ENCODE results near the gene APOD. TPM values are rescaled to one million over a fixed set of nuclear protein-coding genes. Genes with fewer than 3 reads are reported as not detected.

Gene APOD
- total and polyA plus RNA-seq, 2 donors from 2014 or later: 12.9 to 24.4 TPM

DNA sequence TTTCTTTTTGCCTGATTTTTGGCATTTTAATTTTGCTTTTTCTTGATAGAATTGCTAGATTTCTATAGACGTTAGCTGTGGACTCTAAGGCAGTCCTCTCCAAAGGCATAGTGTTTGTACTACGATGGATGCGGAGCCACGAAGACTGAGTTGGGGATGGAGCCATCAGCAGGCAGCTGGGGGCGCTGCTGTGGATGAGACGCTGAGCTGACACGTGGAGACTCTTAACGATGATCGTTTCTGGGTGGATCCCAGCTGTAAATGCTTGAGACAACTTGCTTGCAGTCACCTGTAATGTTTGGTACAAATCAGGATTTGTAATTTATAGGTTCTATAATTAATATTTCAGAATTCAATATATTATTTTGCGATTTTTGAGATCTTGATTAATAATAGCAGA lies 27.4 kb downstream of the APOD start:
- peaks cover 0 to 7% (median 0%) of the 10 kb centered on the region in 3 donors for H3K4me1 ChIP-seq (ENCODE audit: control insufficient read depth in 2 of 3, insufficient read depth in 2 of 3, low read depth in 1 of 3, low read length in 3 of 3)
- no peak for FAIRE-seq
- no peak for TF ChIP-seq CTCF (IDR thresholded peaks at IDR 0.05; ENCODE audit: borderline replicate concordance, extremely low read depth, insufficient read depth)
- no peak overlapping the region for H3K9ac ChIP-seq (ENCODE audit: low read length in 3 of 3)
- no peak overlapping the region for H3K4me3 ChIP-seq (ENCODE audit: low read length in 3 of 3)
- no peak overlapping the region for H3K27ac ChIP-seq (ENCODE audit: low read depth in 2 of 2, low read length in 2 of 2)
- no peaks in the 10 kb centered on the region for H3K27me3 ChIP-seq (ENCODE audit: control insufficient read depth, insufficient read depth, low read length)
- no peaks in the 10 kb centered on the region for H3K36me3 ChIP-seq (ENCODE audit: control insufficient read depth in 2 of 3, insufficient read depth in 3 of 3, low read length in 3 of 3)
- DNase-seq: peak in 1 of 5 donors; percentile 32
- intact Hi-C loops (cut with DNase I): no loop called here
- no peaks in the 10 kb centered on the region for H3K9me3 ChIP-seq (ENCODE audit: control insufficient read depth in 2 of 3, insufficient read depth in 1 of 3, low read length in 3 of 3)

GRCh38 chr3:195555110-195555509 lies 28.6 kb downstream of the APOD start:
- Histone ChIP-seq H3K27me3 (ENCODE audit: control insufficient read depth, insufficient read depth, low read length) (no peaks in the 10 kb centered on the region), H3K27ac (ENCODE audit: low read depth in 2 of 2, low read length in 2 of 2) (no peak overlapping the region), H3K4me1 (ENCODE audit: control insufficient read depth in 2 of 3, insufficient read depth in 2 of 3, low read depth in 1 of 3, low read length in 3 of 3) (peaks cover 2 to 14% (median 2%) of the 10 kb centered on the region in 3 donors), H3K9me3 (ENCODE audit: control insufficient read depth in 2 of 3, insufficient read depth in 1 of 3, low read length in 3 of 3) (no peaks in the 10 kb centered on the region), H3K36me3 (ENCODE audit: control insufficient read depth in 2 of 3, insufficient read depth in 3 of 3, low read length in 3 of 3) (no peaks in the 10 kb centered on the region), H3K4me3 (ENCODE audit: low read length in 3 of 3) (no peak overlapping the region), H3K9ac (ENCODE audit: low read length in 3 of 3) (no peak overlapping the region)
- no peak for FAIRE-seq
- intact Hi-C loops (cut with DNase I): no loop called here
- no peak for DNase-seq
- no peak for TF ChIP-seq CTCF (IDR thresholded peaks at IDR 0.05; ENCODE audit: borderline replicate concordance, extremely low read depth, insufficient read depth)

GRCh38 chr3:195554458-195554857 lies 29.3 kb downstream of the APOD start:
- no peaks in the 10 kb centered on the region for H3K27me3 ChIP-seq (ENCODE audit: control insufficient read depth, insufficient read depth, low read length)
- H3K36me3 ChIP-seq (ENCODE audit: control insufficient read depth in 2 of 3, insufficient read depth in 3 of 3, low read length in 3 of 3): no peaks in the 10 kb centered on the region
- H3K9ac ChIP-seq (ENCODE audit: low read length in 3 of 3): no peak overlapping the region
- H3K4me3 ChIP-seq (ENCODE audit: low read length in 3 of 3): no peak overlapping the region
- FAIRE-seq (no peak), DNase-seq (no peak)
- intact Hi-C loops (cut with DNase I): no loop called here
- H3K27ac ChIP-seq (ENCODE audit: low read depth in 2 of 2, low read length in 2 of 2): no peak overlapping the region
- H3K9me3 ChIP-seq (ENCODE audit: control insufficient read depth in 2 of 3, insufficient read depth in 1 of 3, low read length in 3 of 3): no peaks in the 10 kb centered on the region
- no peak for TF ChIP-seq CTCF (IDR thresholded peaks at IDR 0.05; ENCODE audit: borderline replicate concordance, extremely low read depth, insufficient read depth)
- peaks cover 2 to 14% (median 3%) of the 10 kb centered on the region in 3 donors for H3K4me1 ChIP-seq (ENCODE audit: control insufficient read depth in 2 of 3, insufficient read depth in 2 of 3, low read depth in 1 of 3, low read length in 3 of 3)

GRCh38 chr3:195553268-195553667 lies 30.5 kb downstream of the APOD start:
- no peak for FAIRE-seq
- H3K4me3 ChIP-seq (ENCODE audit: low read length in 3 of 3): no peak overlapping the region

More at GRCh38 chr3:195553268-195553667, 30.5 kb downstream of the APOD start:
- H3K9me3 ChIP-seq (ENCODE audit: control insufficient read depth in 2 of 3, insufficient read depth in 1 of 3, low read length in 3 of 3): no peaks in the 10 kb centered on the region
- no peak for DNase-seq
- no peaks in the 10 kb centered on the region for H3K27me3 ChIP-seq (ENCODE audit: control insufficient read depth, insufficient read depth, low read length)
- no peak for TF ChIP-seq CTCF (IDR thresholded peaks at IDR 0.05; ENCODE audit: borderline replicate concordance, extremely low read depth, insufficient read depth)
- H3K9ac ChIP-seq (ENCODE audit: low read length in 3 of 3): no peak overlapping the region
- H3K27ac ChIP-seq (ENCODE audit: low read depth in 2 of 2, low read length in 2 of 2): no peak overlapping the region
- no peaks in the 10 kb centered on the region for H3K36me3 ChIP-seq (ENCODE audit: control insufficient read depth in 2 of 3, insufficient read depth in 3 of 3, low read length in 3 of 3)
- intact Hi-C loops (cut with DNase I): no loop called here
- H3K4me1 ChIP-seq (ENCODE audit: control insufficient read depth in 2 of 3, insufficient read depth in 2 of 3, low read depth in 1 of 3, low read length in 3 of 3): peaks cover 2 to 10% (median 3%) of the 10 kb centered on the region in 3 donors

Data from kidney (tissue), 14 donors.